GM21528 (cell line): Measurements from ENCODE around the gene TAF3.
A peak's percentile ranks its signal among the peaks of the same experiment; 100 is the strongest.
"Not testable (repeated sequence)": the region's sequence is repeated elsewhere in the genome, so short reads cannot be mapped to it uniquely, and the experiment has no call there.

Source experiments
- ATAC-seq: cut with Tn5 transposase; IDR thresholded peaks from one replicate; pipeline ENCODE4 v1.9.1; 2021; ENCODE audit warnings: mild to moderate bottlenecking, moderate library complexity; ENCODE audit not compliant: unreplicated experiment, low FRiP score

The TAF3 gene

GRCh38 chr10:7808686-7809267, 9.5 kb upstream of the TAF3 start:
- ATAC-seq = no peak

GRCh38 chr10:7810443-7810842, 7.9 kb upstream of the TAF3 start:
- ATAC-seq = no peak

- no peak for ATAC-seq
These were observed 7.3 kb upstream of the TAF3 start for GRCh38 chr10:7811000-7811399.

- not testable (repeated sequence) for ATAC-seq
These were observed 6.6 kb upstream of the TAF3 start for GRCh38 chr10:7811743-7812142.

GRCh38 chr10:7813481-7813880, 4.8 kb upstream of the TAF3 start:
- ATAC-seq = no peak

GRCh38 chr10:7817576-7817975, 729 bp upstream of the TAF3 start:
- no peak for ATAC-seq

- ATAC-seq = peak; percentile 13
These were observed 366 bp upstream of the TAF3 start for GRCh38 chr10:7817984-7818294.

GRCh38 chr10:7819121-7819460, 786 bp downstream of the TAF3 start:
- ATAC-seq = peak; percentile 38

GRCh38 chr10:7824251-7824650, 5.9 kb downstream of the TAF3 start:
- ATAC-seq = no peak

- no peak for ATAC-seq
These were observed 8.7 kb downstream of the TAF3 start for GRCh38 chr10:7826971-7827370.

- ATAC-seq = no peak
These were observed 11.1 kb downstream of the TAF3 start for GRCh38 chr10:7829289-7829834.

GRCh38 chr10:7832060-7832459, 13.8 kb downstream of the TAF3 start:
- no peak for ATAC-seq

- ATAC-seq = no peak
These were observed 14.9 kb downstream of the TAF3 start for GRCh38 chr10:7833210-7833609.

GRCh38 chr10:7834262-7834661, 16.0 kb downstream of the TAF3 start:
- no peak for ATAC-seq

- no peak for ATAC-seq
These were observed 18.3 kb downstream of the TAF3 start for GRCh38 chr10:7836571-7836970.

- no peak for ATAC-seq
These were observed 28.3 kb downstream of the TAF3 start for GRCh38 chr10:7846591-7846990.

GRCh38 chr10:7853226-7853842, 35.0 kb downstream of the TAF3 start:
- no peak for ATAC-seq

- no peak for ATAC-seq
These were observed 35.6 kb downstream of the TAF3 start for GRCh38 chr10:7853890-7854289.

GRCh38 chr10:7855205-7855604, 36.9 kb downstream of the TAF3 start:
- no peak for ATAC-seq

- ATAC-seq = no peak
These were observed 38.4 kb downstream of the TAF3 start for GRCh38 chr10:7856678-7857077.

- ATAC-seq = no peak
These were observed 39.0 kb downstream of the TAF3 start for GRCh38 chr10:7857262-7857661.

- ATAC-seq = no peak
These were observed 43.3 kb downstream of the TAF3 start for GRCh38 chr10:7861509-7862120.
